Neural cell (in vitro differentiated cells): ENCODE data around the gene AHSP.

ENCODE experiments used
- CTCF ChIP-seq: fragments of 450-650 bp; IDR thresholded peaks from 2 replicates; pipeline ENCODE4 v1.5.1; 2014; ENCODE audit warnings: antibody characterized with exemption, mild to moderate bottlenecking, moderate library complexity; ENCODE audit not compliant: poor library complexity, severe bottlenecking
- EP300 ChIP-seq: fragments of 450-650 bp; conservative IDR thresholded peaks from 2 replicates; pipeline ENCODE4 v1.6.1; 2014; ENCODE audit warnings: antibody characterized with exemption, mild to moderate bottlenecking, moderate library complexity; ENCODE audit not compliant: poor library complexity, severe bottlenecking
- EZH2 ChIP-seq: fragments of 200-600, 300-800 bp; shearing (Covaris generic), sonication (generic); IDR thresholded peaks from 2 replicates; pipeline ENCODE4 v1.6.1; 2014; ENCODE audit warnings: antibody characterized with exemption, low read length, borderline replicate concordance, mild to moderate bottlenecking; ENCODE audit not compliant: insufficient read depth, poor library complexity, severe bottlenecking
- POLR2AphosphoS5 ChIP-seq: IDR thresholded peaks from 2 replicates; pipeline ENCODE4 v1.6.1; 2012
- REST ChIP-seq: IDR thresholded peaks from 2 replicates; pipeline ENCODE4 v1.6.1; 2012; ENCODE audit warnings: borderline replicate concordance
- SMC3 ChIP-seq: fragments of 450-650 bp; conservative IDR thresholded peaks from 2 replicates; pipeline ENCODE4 v1.6.1; 2014; ENCODE audit warnings: antibody characterized with exemption, mild to moderate bottlenecking, moderate library complexity; ENCODE audit not compliant: poor library complexity
- TAF1 ChIP-seq: IDR thresholded peaks from 2 replicates; pipeline ENCODE4 v1.6.1; 2012; ENCODE audit warnings: low read depth

- no peak for TF ChIP-seq POLR2AphosphoS5
- no peak for TF ChIP-seq CTCF
- no peak for TF ChIP-seq EP300
- no peak for TF ChIP-seq SMC3
- no peak for TF ChIP-seq TAF1
- TF ChIP-seq REST = no peak
- no peak for TF ChIP-seq EZH2
These were observed 2.2 kb downstream of the AHSP start for GRCh38 chr16:31529937-31530312.
